Natural killer cell (primary cell): ENCODE results near the gene KPNA4. TPM values are rescaled to one million over a fixed set of nuclear protein-coding genes. Genes with fewer than 3 reads are reported as not detected.

Source experiments
- ATAC-seq, 3 donors: fragments of 150-1000 bp in 2 of 3; fragments of 200-7000 bp in 1 of 3; cut with Tn5 transposase; 1 replicate in 1 of 3; 2 replicates in 2 of 3; pipeline ENCODE4 v1.10.0; 2021; ENCODE audit warnings: mild to moderate bottlenecking in 2 of 3, moderate library complexity in 2 of 3
- DNase-seq, 2 donors: peaks; one replicate each; pipeline versions ENCODE4 v3.0.0 to v3.0.0-alpha.2; 2013 to 2021; ENCODE audit warnings: mixed read lengths in 1 of 2
- H3K27ac ChIP-seq: one replicate; pipeline ENCODE4 v1.5.1; 2013; ENCODE audit warnings: mild to moderate bottlenecking, low read length
- H3K27me3 ChIP-seq: one replicate; pipeline ENCODE4 v1.6.1; 2013; ENCODE audit warnings: low read length; ENCODE audit not compliant: control insufficient read depth, insufficient read depth
- H3K36me3 ChIP-seq: one replicate; pipeline ENCODE4 v1.6.1; 2013; ENCODE audit warnings: low read length; ENCODE audit not compliant: control insufficient read depth, insufficient read depth
- H3K4me1 ChIP-seq: one replicate; pipeline ENCODE4 v1.6.1; 2013; ENCODE audit warnings: low read length; ENCODE audit not compliant: control insufficient read depth, insufficient read depth
- H3K4me3 ChIP-seq: one replicate; pipeline ENCODE4 v1.5.1; 2013; ENCODE audit warnings: low read length
- H3K9me3 ChIP-seq: one replicate; pipeline ENCODE4 v1.6.1; 2013; ENCODE audit warnings: low read length; ENCODE audit not compliant: control insufficient read depth, insufficient read depth
- H3K27ac Mint-ChIP-seq, 2 donors: one replicate each; pipeline ENCODE4 v1.8.0; 2022; ENCODE audit warnings: mild to moderate bottlenecking in 2 of 2, mixed read lengths in 2 of 2, moderate library complexity in 1 of 2
- H3K27me3 Mint-ChIP-seq, 2 donors: one replicate each; pipeline ENCODE4 v1.8.0; 2022; ENCODE audit warnings: low read depth in 2 of 2, mixed read lengths in 2 of 2
- H3K36me3 Mint-ChIP-seq: one replicate; pipeline ENCODE4 v1.8.0; 2022; ENCODE audit warnings: mixed read lengths
- H3K4me1 Mint-ChIP-seq, 2 donors: one replicate each; pipeline ENCODE4 v1.8.0; 2022; ENCODE audit warnings: mixed read lengths in 2 of 2
- H3K4me3 Mint-ChIP-seq: one replicate; pipeline ENCODE4 v1.8.0; 2022; ENCODE audit warnings: mild to moderate bottlenecking, moderate library complexity, mixed read lengths
- H3K9me3 Mint-ChIP-seq, 2 donors: one replicate each; pipeline ENCODE4 v1.8.0; 2022; ENCODE audit warnings: mixed read lengths in 2 of 2
- CTCF ChIP-seq: fragments of 200-600 bp; IDR thresholded peaks from one replicate; pipeline ENCODE4 v1.8.0; 2022; ENCODE audit warnings: antibody characterized with exemption
- WGBS: methylation state at CpG from one replicate; pipeline ENCODE4 v1.1.7; 2013; ENCODE audit warnings: missing lambda C conversion rate; ENCODE audit not compliant: insufficient coverage; 5-methylcytosine and 5-hydroxymethylcytosine counted together
- intact Hi-C: fragments of 100-400 bp; cut with micrococcal nuclease; formaldehyde crosslinking; loops from one replicate; pipeline ENCODE4 v1.14.2; 2022
- total RNA-seq, 4 donors: library from RNA; stranded (reverse); fragments of 120-200 nt in 1 of 4; gene quantifications; one replicate each; pipeline versions ENCODE4 v1.2.3 to v1.2.4, GENCODE V29; 2013 to 2022

Gene KPNA4
- total RNA-seq, 3 donors from 2014 or later (not counting 1 experiment from before 2014, with no cell fraction given), result 69.1 to 81.7 (median 74.1) TPM

- H3K9me3 ChIP-seq, result peaks cover 11% of the 10 kb centered on the region
- Mint-ChIP-seq H3K27me3 (peaks cover 0 to 8% of the 10 kb centered on the region in 2 donors), H3K9me3 (peaks cover 0 to 5% of the 10 kb centered on the region in 2 donors), H3K4me1 (no peaks in the 10 kb centered on the region), H3K4me3 (no peak overlapping the region), H3K27ac (no peak overlapping the region), H3K36me3 (no peaks in the 10 kb centered on the region)
- H3K36me3 ChIP-seq, result no peaks in the 10 kb centered on the region
- no peak overlapping the region for H3K4me3 ChIP-seq
- H3K27ac ChIP-seq, result no peak overlapping the region
- H3K4me1 ChIP-seq, result peaks cover 7% of the 10 kb centered on the region
- ATAC-seq (no peak), DNase-seq (no peak)
- intact Hi-C loops, result no loop called here
- TF ChIP-seq CTCF, result no peak
- no peaks in the 10 kb centered on the region for H3K27me3 ChIP-seq
Observed at GRCh38 chr3:160474416-160474838, 90.9 kb downstream of the KPNA4 start.

GRCh38 chr3:160473978-160474377 is 91.4 kb downstream of the KPNA4 start:
- ATAC-seq (no peak), DNase-seq (no peak)
- no peaks in the 10 kb centered on the region for H3K4me1 Mint-ChIP-seq
- intact Hi-C loops, result no loop called here
- peaks cover 7% of the 10 kb centered on the region for H3K4me1 ChIP-seq
- H3K27ac ChIP-seq, result no peak overlapping the region
- H3K27ac Mint-ChIP-seq, result no peak overlapping the region
- H3K27me3 Mint-ChIP-seq, result peaks cover 0 to 12% of the 10 kb centered on the region in 2 donors
- no peak for TF ChIP-seq CTCF
- WGBS, result 97% methylated on average over 1 of the region's 1 CpG
- H3K27me3 ChIP-seq, result no peaks in the 10 kb centered on the region
- H3K36me3 Mint-ChIP-seq, result no peaks in the 10 kb centered on the region
- H3K36me3 ChIP-seq, result no peaks in the 10 kb centered on the region
- H3K4me3 ChIP-seq, result no peak overlapping the region
- H3K4me3 Mint-ChIP-seq, result no peak overlapping the region
- H3K9me3 Mint-ChIP-seq, result peaks cover 0 to 5% of the 10 kb centered on the region in 2 donors
- peaks cover 11% of the 10 kb centered on the region for H3K9me3 ChIP-seq

DNA sequence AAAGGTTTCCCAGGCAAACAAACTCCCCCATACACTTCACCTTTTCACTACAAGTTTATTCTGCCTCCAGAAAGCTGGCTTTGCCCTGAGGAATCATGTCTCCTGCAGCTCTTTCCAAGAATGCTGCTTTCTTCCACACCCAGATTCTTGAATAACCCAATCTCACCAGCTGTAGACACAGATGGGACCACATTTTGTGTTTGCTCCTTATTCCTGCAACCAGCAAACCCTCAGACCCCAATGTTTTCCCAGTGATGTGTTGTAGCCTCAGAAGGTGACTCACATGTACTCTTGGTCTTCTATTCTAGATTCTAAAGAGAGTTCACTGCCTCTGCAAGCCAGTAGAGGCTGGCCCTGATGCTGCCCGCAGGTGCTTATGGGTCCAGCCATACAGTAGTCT is 92.2 kb downstream of the KPNA4 start:
- no peak overlapping the region for H3K4me3 Mint-ChIP-seq
- no peaks in the 10 kb centered on the region for H3K36me3 Mint-ChIP-seq

More for the DNA sequence above, 92.2 kb downstream of the KPNA4 start:
- H3K27ac Mint-ChIP-seq, result no peak overlapping the region
- ATAC-seq (no peak), DNase-seq (no peak)
- Histone ChIP-seq H3K27ac (no peak overlapping the region), H3K36me3 (no peaks in the 10 kb centered on the region), H3K9me3 (peaks cover 11% of the 10 kb centered on the region), H3K4me3 (no peak overlapping the region), H3K4me1 (peaks cover 7% of the 10 kb centered on the region), H3K27me3 (no peaks in the 10 kb centered on the region)
- peaks cover 0 to 14% of the 10 kb centered on the region in 2 donors for H3K27me3 Mint-ChIP-seq
- 43% methylated on average over 1 of the region's 1 CpG for WGBS
- TF ChIP-seq CTCF, result no peak
- peaks cover 0 to 5% of the 10 kb centered on the region in 2 donors for H3K9me3 Mint-ChIP-seq
- no peaks in the 10 kb centered on the region for H3K4me1 Mint-ChIP-seq
- intact Hi-C loops, result no loop called here
